ENCODE measurements around the gene CENPP.

GRCh38 chr9:92659601-92660000 lies 333.8 kb downstream of the CENPP start:
- no peak for TF ChIP-seq YY1 (IDR thresholded peaks at IDR 0.05; ENCODE audit: low read depth)
- TF ChIP-seq TAF1 (IDR thresholded peaks at IDR 0.05; ENCODE audit: low read depth) = no peak
- no peak for TF ChIP-seq EP300 (IDR thresholded peaks at IDR 0.05; ENCODE audit: borderline replicate concordance)
- no peak for TF ChIP-seq NFIC (IDR thresholded peaks at IDR 0.05)
- no peak for TF ChIP-seq MAX (IDR thresholded peaks at IDR 0.05)
- no peak for TF ChIP-seq RAD21 (IDR thresholded peaks at IDR 0.05; ENCODE audit: low read depth)
- no peak for TF ChIP-seq REST (IDR thresholded peaks at IDR 0.05; ENCODE audit: low read depth)
- TF ChIP-seq TCF12 (IDR thresholded peaks at IDR 0.05; ENCODE audit: low read depth) = no peak
- no peak for TF ChIP-seq CREB1 (IDR thresholded peaks at IDR 0.05; ENCODE audit: low read depth)
- TF ChIP-seq EGR1 (IDR thresholded peaks at IDR 0.05) = no peak
- no peak for TF ChIP-seq ZBTB7A (IDR thresholded peaks at IDR 0.05; ENCODE audit: low read depth)
- no peak for TF ChIP-seq TEAD4 (IDR thresholded peaks at IDR 0.05)
- TF ChIP-seq CEBPB (IDR thresholded peaks at IDR 0.05) = no peak

All from Ishikawa (cell line).